GM19240 (cell line): Measurements from ENCODE around the gene MISP.
A peak's percentile ranks its signal among the peaks of the same experiment; 100 is the strongest.

Experiments used
- DNase-seq: peaks from one replicate; pipeline ENCODE4 v3.0.0; 2011; ENCODE audit warnings: low spot score; ENCODE audit not compliant: insufficient read length

Gene MISP

GRCh38 chr19:795691-796581 is 45.0 kb downstream of the MISP start:
- no peak for DNase-seq

GRCh38 chr19:796692-797527 is 46.0 kb downstream of the MISP start, which contains the start of gene PTBP1:
PTBP1 (plus strand) TSS chr19:797452; CDS start chr19:797498, 46 bp downstream.
- DNase-seq: peak; percentile 99

GRCh38 chr19:797528-798414 is 46.9 kb downstream of the MISP start:
- peak; percentile 99 for DNase-seq

- DNase-seq: peak; percentile 17
These were observed 47.6 kb downstream of the MISP start for GRCh38 chr19:798415-799075.

GRCh38 chr19:799076-799881 is 48.4 kb downstream of the MISP start:
- DNase-seq: peak; percentile 20

GRCh38 chr19:800360-801029 is 49.6 kb downstream of the MISP start:
- DNase-seq: no peak

- no peak for DNase-seq
These were observed 50.3 kb downstream of the MISP start for GRCh38 chr19:801030-801860.

- DNase-seq: no peak
These were observed 51.1 kb downstream of the MISP start for GRCh38 chr19:801861-802497.

- no peak for DNase-seq
These were observed 51.7 kb downstream of the MISP start for GRCh38 chr19:802498-803098.

- DNase-seq: no peak
These were observed 52.2 kb downstream of the MISP start for GRCh38 chr19:803099-803561.

GRCh38 chr19:803686-804418 is 52.9 kb downstream of the MISP start:
- DNase-seq: no peak

GRCh38 chr19:804419-805165 is 53.7 kb downstream of the MISP start:
- no peak for DNase-seq

GRCh38 chr19:805166-805551 is 54.2 kb downstream of the MISP start:
- DNase-seq: no peak

- no peak for DNase-seq
These were observed 55.0 kb downstream of the MISP start for GRCh38 chr19:805600-806550.
